NB4 (cell line): ENCODE measurements around the gene CALHM4.
A peak's percentile ranks its signal among the peaks of the same experiment; 100 is the strongest.

Experiments used
- CTCF ChIP-seq: IDR thresholded peaks from one replicate; pipeline ENCODE4 v1.5.1; 2012; ENCODE audit warnings: low read depth, low read length
- MYC ChIP-seq: IDR thresholded peaks from 2 replicates; pipeline ENCODE4 v1.6.1; 2011; ENCODE audit warnings: low read depth, low read length
- POLR2A ChIP-seq: IDR thresholded peaks from 2 replicates; pipeline ENCODE4 v1.6.1; 2011; ENCODE audit warnings: mild to moderate bottlenecking; ENCODE audit not compliant: insufficient read length; ENCODE audit errors: extremely low read depth

GRCh38 chr6:116536216-116536621, 17.3 kb upstream of the CALHM4 start:
- no peak for TF ChIP-seq POLR2A
- peak; percentile 64 for TF ChIP-seq CTCF
- no peak for TF ChIP-seq MYC
